GM15510 (cell line): Measurements from ENCODE around the gene KIF4A.

Experiments used
- POLR2A ChIP-seq: IDR thresholded peaks from 3 replicates; pipeline ENCODE4 v1.6.1; 2011; ENCODE audit warnings: borderline replicate concordance; ENCODE audit not compliant: insufficient read length; ENCODE audit errors: extremely low read depth

KIF4A gene

GRCh38 chrX:70432936-70433847, 143.3 kb downstream of the KIF4A start:
- TF ChIP-seq POLR2A: no peak

GRCh38 chrX:70433848-70434351, 144.0 kb downstream of the KIF4A start:
- TF ChIP-seq POLR2A: no peak

DNA sequence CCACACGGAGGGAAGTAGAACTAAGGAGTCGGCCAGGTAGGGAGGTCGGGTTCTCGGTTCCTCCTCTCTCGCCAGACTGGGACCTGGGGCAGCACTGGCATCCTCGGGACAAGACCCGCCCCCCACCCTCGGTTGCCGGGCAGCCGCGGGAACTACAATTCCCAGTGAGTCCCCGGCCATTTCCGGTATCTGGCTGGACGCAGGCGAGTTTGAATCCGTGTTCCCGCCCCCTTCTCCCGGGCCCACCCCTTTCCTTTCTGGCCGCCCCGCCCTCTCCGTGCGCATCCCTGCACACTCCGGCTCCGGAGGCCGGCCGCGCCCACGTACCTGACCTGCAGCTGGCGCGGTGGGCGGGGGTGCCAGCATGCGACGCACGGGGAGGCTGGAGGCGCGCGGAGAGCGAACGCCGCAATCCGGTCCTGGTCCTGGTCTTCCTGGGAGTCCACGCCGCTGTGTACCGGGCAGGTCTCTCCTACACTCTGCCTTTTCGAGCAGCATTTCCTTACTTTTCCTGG, 144.5 kb downstream of the KIF4A start:
- TF ChIP-seq POLR2A: peak; percentile 29

GRCh38 chrX:70434914-70435586, 145.1 kb downstream of the KIF4A start:
- no peak for TF ChIP-seq POLR2A

DNA sequence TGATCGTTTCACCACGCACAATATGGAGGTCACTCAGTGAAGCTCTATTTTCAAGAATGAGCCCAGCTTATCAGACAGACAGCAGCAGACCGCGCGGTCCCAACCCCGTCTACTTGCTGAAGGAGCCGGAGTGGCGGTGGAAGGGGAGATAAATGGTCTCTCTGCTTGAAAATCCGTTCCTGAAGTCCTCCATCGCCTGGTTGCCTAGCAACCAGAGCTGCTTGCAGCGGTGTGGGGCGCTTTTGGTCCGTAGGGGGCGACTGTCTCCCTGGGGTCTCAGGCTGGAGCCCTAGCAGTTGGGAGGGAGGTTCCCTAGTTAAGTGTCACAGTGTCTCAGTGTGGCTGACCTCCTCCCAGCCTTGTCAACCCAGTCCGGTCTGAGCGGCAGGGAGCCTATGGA, 146.4 kb downstream of the KIF4A start:
- TF ChIP-seq POLR2A: no peak

GRCh38 chrX:70437011-70437410, 147.1 kb downstream of the KIF4A start:
- TF ChIP-seq POLR2A: no peak

GRCh38 chrX:70437921-70438665, 148.2 kb downstream of the KIF4A start:
- TF ChIP-seq POLR2A: no peak

DNA sequence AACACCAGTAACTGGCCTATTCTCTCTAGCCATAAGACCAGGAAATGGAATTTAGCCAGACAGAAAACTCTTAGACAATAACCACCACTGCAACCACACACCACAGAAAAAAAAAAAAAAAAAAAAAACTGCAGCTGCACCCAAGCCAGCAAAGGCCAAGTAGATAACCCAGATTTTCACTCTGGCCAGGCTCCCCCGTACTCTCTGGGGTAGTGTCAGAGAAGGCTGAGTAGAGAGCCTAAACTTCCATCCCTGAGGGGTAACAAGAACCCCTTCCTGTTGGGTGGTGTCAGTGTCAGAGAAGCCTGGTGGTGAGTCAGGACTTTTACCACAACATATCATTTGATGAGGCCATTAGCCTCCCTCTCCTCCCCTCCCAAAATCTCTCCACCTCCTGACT, 149.1 kb downstream of the KIF4A start:
- no peak for TF ChIP-seq POLR2A

DNA sequence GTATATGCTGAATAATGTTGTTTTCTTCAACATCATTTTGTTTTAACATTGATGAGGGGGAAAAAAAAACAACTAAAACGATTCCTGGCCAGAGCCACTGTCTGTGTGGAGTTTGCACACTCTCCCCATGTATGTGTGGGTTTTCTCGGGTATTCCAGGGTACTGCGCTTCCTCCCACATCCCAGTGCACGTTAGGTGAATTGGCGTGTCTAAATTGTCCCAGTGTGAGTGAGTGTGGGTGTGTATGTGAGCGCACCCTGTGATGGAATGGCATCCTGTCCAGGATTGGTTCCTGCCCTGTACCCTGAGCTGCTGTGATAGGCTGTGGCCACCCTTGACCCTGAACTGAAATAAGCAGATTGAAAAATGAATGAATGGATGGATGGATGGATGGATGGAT, 152.3 kb downstream of the KIF4A start:
- no peak for TF ChIP-seq POLR2A

GRCh38 chrX:70444326-70444945, 154.5 kb downstream of the KIF4A start, which contains the start of gene DLG3:
DLG3 (plus strand) TSS chrX:70444835; CDS start chrX:70445202, 367 bp downstream.
- TF ChIP-seq POLR2A: no peak

DNA sequence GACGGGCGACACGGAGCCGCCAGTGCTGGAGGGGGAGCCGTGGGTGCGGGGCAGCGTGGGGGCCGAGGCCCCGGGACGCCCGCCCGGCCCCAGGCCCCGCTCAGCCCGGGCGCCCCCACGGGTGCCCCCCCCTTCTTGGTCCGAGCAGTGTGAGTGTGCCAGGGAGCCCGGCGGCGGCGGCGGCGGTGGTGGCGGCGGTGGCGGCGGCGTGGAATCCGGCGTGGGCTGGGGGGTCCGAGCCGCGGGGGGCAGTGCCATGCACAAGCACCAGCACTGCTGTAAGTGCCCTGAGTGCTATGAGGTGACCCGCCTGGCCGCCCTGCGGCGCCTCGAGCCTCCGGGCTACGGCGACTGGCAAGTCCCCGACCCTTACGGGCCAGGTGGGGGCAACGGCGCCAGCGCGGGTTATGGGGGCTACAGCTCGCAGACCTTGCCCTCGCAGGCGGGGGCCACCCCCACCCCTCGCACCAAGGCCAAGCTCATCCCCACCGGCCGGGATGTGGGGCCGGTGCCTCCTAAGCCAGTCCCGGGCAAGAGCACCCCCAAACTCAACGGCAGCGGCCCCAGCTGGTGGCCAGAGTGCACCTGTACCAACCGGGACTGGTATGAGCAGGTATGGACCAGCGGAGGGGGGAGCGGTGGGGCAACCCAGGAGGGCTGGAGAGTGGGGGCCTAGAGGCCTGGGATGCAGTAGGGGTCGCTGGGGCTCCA, 155.2 kb downstream of the KIF4A start:
- no peak for TF ChIP-seq POLR2A

DNA sequence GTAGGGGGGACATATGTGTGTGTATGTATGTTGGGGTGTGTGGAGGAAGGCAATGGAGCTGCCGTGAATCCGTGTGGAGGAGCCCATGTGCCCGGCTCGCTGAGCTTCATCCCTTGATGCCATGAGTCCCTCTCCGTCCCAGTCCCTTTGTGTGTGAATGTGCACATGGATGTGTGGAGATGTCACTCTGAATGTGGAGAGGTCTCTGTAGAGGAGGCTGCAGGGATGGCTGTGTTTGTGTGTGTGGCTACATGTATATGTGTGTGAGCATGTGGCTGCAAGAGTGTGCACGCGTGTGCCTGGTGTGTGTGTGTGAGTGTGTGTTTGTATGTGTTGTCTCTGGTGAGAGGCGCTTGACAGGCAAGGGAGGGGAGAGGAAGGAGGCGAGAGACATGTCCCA, 156.0 kb downstream of the KIF4A start:
- TF ChIP-seq POLR2A: no peak
